ENCODE results near the gene ARMH4.

The ARMH4 gene

DNA sequence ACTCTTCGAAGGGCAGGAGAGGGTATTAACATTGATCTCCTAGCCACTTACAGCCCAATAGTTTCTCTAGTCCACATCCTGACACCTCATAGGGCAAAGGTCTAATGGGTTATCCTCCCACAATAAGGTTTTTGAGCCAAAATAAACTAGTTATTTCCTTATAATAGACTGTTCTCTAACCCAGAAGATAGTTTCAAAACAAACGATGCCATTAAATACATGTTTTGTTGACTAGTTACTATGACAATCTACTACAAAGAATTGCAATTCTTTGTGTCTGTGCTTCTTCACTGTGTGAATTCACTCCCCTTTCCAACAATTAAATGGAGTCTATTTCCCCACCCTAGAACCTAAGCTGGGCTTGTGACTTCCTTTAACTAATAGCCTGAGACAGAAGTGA lies 41.5 kb upstream of the ARMH4 start:
- no peak overlapping the region for H3K4me3 ChIP-seq (ENCODE audit: control insufficient read depth, low read depth, low read length)
- TF ChIP-seq CTCF (IDR thresholded peaks at IDR 0.05; ENCODE audit: control insufficient read depth, insufficient read depth, low read depth, low read length, missing control alignments) = no peak
- DNase-seq (ENCODE audit: low read depth) = no peak

DNA sequence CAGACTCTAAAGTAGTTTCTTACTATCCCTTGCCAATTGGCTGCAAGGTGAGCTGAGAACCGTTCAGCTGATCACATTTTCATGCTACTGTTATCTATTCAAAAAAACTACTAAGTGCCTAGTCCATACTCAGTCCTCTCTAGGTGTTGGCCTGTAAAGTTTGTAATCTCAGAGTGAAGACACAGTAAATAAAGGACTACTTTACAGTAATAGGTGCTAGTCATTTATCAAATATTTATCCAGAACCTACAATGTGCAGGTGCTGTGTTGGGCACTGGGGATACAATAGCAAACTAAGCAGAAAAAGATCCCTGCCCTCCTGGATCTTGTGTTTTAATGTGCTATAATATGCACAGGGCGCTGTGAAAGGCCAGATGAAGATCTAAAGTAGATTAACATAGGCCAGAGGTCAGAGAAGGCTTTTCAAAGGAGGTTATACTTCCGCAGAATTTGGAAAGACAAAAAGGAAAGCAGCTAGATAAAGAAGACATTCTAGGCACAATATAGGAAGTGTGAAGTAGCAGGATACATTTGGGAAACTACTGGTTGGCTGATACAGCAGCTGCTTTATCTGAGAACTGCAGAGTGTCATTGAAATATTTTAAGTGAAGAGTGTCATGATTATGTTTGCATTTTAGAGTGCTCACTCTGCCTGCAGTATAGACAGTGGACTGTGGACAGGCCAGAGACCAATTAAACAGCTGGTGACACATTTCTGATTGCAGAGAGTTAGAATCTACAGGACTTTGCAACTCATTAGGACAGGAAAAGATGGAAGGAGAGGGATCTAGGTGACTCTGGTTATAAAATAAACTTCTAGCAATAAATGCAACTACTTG lies 40.0 kb upstream of the ARMH4 start:
- TF ChIP-seq CTCF (IDR thresholded peaks at IDR 0.05; ENCODE audit: control insufficient read depth, insufficient read depth, low read depth, low read length, missing control alignments) = no peak
- DNase-seq (ENCODE audit: low read depth) = no peak
- no peak overlapping the region for H3K4me3 ChIP-seq (ENCODE audit: control insufficient read depth, low read depth, low read length)

DNA sequence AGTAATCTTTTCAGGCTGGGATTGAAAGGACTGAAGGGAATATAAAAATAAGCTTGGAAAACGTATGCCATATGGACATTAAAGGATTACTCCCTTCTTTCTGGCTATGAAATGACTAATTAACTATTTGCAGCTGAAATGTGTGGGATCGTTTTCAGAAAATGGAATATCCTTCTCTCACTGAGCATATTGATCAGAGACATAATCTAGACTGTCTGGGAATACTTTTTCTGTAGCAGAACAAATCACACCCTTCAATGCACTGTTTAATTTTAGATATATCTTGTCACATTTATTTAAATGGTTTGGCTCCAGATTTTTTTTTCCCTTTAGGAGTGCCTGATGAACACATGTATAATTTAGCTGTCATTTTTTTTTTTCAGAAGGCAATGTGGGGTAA lies 37.2 kb upstream of the ARMH4 start:
- no peak for TF ChIP-seq CTCF (IDR thresholded peaks at IDR 0.05; ENCODE audit: control insufficient read depth, insufficient read depth, low read depth, low read length, missing control alignments)
- no peak overlapping the region for H3K4me3 ChIP-seq (ENCODE audit: control insufficient read depth, low read depth, low read length)
- no peak for DNase-seq (ENCODE audit: low read depth)

DNA sequence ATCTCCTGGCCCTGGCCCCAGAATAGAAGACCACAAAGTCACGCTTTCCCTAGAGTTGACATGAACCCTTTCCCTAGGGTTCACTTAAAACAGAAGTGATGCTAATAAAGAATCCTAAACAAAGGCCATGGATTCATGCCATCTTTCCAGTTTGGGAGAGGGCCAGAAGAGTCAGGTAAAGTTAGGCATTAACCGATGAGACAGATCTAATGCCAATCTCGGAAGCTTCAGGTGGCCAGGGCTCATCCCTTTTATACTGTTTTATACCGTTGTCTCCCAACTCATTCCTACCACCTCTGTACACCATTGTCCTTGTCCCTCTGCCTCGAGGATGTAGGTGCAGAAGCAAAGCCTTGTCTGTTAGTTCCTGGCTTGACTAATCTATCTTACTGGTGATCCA lies 25.1 kb upstream of the ARMH4 start:
- no peak for DNase-seq (ENCODE audit: low read depth)
- H3K4me3 ChIP-seq (ENCODE audit: control insufficient read depth, low read depth, low read length) = no peak overlapping the region
- no peak for TF ChIP-seq CTCF (IDR thresholded peaks at IDR 0.05; ENCODE audit: control insufficient read depth, insufficient read depth, low read depth, low read length, missing control alignments)

GRCh38 chr14:58171090-58171489 lies 19.1 kb upstream of the ARMH4 start:
- TF ChIP-seq CTCF (IDR thresholded peaks at IDR 0.05; ENCODE audit: control insufficient read depth, insufficient read depth, low read depth, low read length, missing control alignments) = no peak
- H3K4me3 ChIP-seq (ENCODE audit: control insufficient read depth, low read depth, low read length) = no peak overlapping the region
- peak; percentile 46 for DNase-seq (ENCODE audit: low read depth)

DNA sequence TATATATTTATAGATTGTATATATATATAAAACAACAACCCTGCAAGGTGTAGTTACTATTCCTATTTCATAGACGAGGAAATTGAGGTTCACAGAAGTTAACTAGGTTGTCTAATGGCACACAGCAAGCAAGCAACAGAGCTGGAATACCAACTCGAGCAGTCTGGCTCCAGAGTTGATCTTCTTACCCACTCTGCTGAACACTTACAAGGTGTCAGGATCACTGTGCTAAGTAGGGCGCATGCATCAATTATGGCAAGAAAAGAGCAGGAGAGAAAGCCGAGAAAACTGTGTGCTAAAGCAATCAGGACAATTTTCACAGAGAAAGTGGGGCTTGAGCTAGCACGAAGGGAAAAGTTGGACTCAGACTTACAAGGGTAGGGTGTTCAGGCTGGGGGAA lies 15.9 kb upstream of the ARMH4 start:
- TF ChIP-seq CTCF (IDR thresholded peaks at IDR 0.05; ENCODE audit: control insufficient read depth, insufficient read depth, low read depth, low read length, missing control alignments) = no peak
- DNase-seq (ENCODE audit: low read depth) = no peak
- H3K4me3 ChIP-seq (ENCODE audit: control insufficient read depth, low read depth, low read length) = no peak overlapping the region
